ENCODE data around the gene PPEF2.
"Not testable (repeated sequence)": the region's sequence is repeated elsewhere in the genome, so short reads cannot be mapped to it uniquely, and the experiment has no call there.

PPEF2 gene

GRCh38 chr4:75912968-75913367 is 10.7 kb upstream of the PPEF2 start:
- ATAC-seq (ENCODE audit: low read depth) (no peak), DNase-seq (ENCODE audit: low spot score) (no peak)
- no peak for TF ChIP-seq CTCF (IDR thresholded peaks at IDR 0.05; ENCODE audit: poor library complexity, severe bottlenecking)
- H3K27ac ChIP-seq (ENCODE audit: poor library complexity, severe bottlenecking): no peak overlapping the region
- no peaks in the 10 kb centered on the region for H3K27me3 ChIP-seq (ENCODE audit: insufficient read depth, poor library complexity, severe bottlenecking)
- H3K36me3 ChIP-seq (ENCODE audit: low read depth): no peaks in the 10 kb centered on the region
- H3K4me3 ChIP-seq (ENCODE audit: severe bottlenecking): no peak overlapping the region
- H3K4me1 ChIP-seq (ENCODE audit: insufficient read depth, poor library complexity, severe bottlenecking): no peaks in the 10 kb centered on the region
- H3K9me3 ChIP-seq (ENCODE audit: severe bottlenecking): no peaks in the 10 kb centered on the region

DNA sequence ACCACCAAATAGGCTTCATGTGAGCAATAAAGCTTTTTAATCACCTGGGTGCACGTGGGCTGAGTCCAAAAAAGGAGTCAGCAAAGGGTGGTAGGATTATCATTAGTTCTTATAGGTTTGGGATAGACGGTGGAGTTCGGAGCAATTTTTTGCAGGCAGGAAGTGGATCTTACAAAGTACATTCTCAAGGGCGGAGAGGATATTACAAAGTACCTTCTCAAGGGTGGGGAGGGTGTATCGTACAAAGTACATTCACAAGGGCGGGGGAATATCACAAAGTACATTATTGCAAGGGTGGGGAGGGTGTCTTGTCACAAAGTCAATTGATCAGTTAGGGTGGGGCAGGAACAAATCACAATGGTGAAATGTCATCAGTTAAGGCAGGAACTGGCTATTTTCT is 8.6 kb upstream of the PPEF2 start:
- H3K9me3 ChIP-seq (ENCODE audit: severe bottlenecking); H3K4me1 ChIP-seq (ENCODE audit: insufficient read depth, poor library complexity, severe bottlenecking); H3K36me3 ChIP-seq (ENCODE audit: low read depth); H3K27me3 ChIP-seq (ENCODE audit: insufficient read depth, poor library complexity, severe bottlenecking); ATAC-seq (ENCODE audit: low read depth); DNase-seq (ENCODE audit: low spot score); H3K27ac ChIP-seq (ENCODE audit: poor library complexity, severe bottlenecking); H3K4me3 ChIP-seq (ENCODE audit: severe bottlenecking): not testable (repeated sequence)

GRCh38 chr4:75909405-75909804 is 7.2 kb upstream of the PPEF2 start:
- ATAC-seq (ENCODE audit: low read depth): no peak
- no peaks in the 10 kb centered on the region for H3K4me1 ChIP-seq (ENCODE audit: insufficient read depth, poor library complexity, severe bottlenecking)
- H3K36me3 ChIP-seq (ENCODE audit: low read depth): no peaks in the 10 kb centered on the region
- H3K27me3 ChIP-seq (ENCODE audit: insufficient read depth, poor library complexity, severe bottlenecking): no peaks in the 10 kb centered on the region
- TF ChIP-seq CTCF (IDR thresholded peaks at IDR 0.05; ENCODE audit: poor library complexity, severe bottlenecking): no peak
- no peak overlapping the region for H3K4me3 ChIP-seq (ENCODE audit: severe bottlenecking)
- no peak for DNase-seq (ENCODE audit: low spot score)
- no peak overlapping the region for H3K27ac ChIP-seq (ENCODE audit: poor library complexity, severe bottlenecking)
- H3K9me3 ChIP-seq (ENCODE audit: severe bottlenecking): no peaks in the 10 kb centered on the region

DNA sequence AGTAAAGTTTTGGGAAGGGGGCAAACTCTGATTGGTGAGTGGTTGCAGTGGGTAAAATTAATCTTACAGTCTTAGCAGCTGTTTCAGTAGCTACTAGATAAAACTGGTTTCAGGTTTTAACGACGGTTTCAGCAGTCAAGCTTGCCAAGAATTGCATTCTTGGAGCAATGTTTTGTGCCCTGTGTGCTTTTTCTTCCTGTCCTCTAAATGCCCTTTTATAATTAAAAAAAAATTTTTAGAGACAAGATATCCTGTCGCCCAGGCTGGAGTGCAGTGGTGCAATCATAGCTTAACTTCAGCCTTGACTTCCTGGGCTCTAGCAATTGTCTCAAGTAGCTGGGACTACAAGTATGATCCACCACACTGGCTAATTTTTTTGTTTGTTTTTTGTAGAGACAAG is 6.3 kb upstream of the PPEF2 start:
- no peak for DNase-seq (ENCODE audit: low spot score)
- ATAC-seq (ENCODE audit: low read depth): no peak

DNA sequence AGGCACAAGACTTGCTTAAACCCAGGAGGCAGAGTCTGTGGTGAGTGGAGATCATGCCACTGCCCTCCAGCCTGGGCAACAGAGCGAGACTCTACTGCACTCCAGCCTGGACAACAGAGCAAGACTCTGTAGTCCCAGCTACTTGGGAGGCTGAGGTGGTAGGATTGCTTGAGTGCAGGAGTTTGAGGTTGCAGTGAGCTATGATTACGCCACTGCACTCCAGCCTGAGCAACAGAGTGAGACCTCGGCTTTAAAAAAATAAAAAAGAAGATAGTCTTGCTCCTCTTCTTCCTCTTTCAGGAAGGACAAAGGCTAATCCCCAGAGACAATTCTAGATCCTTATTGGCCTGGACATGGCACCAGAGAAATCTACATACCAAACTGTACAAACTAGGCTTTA is 5.7 kb upstream of the PPEF2 start:
- ATAC-seq (ENCODE audit: low read depth): no peak

More for the DNA sequence above, 6.3 kb upstream of the PPEF2 start:
- Histone ChIP-seq H3K36me3 (ENCODE audit: low read depth) (no peaks in the 10 kb centered on the region), H3K4me3 (ENCODE audit: severe bottlenecking) (no peak overlapping the region), H3K9me3 (ENCODE audit: severe bottlenecking) (no peaks in the 10 kb centered on the region), H3K27ac (ENCODE audit: poor library complexity, severe bottlenecking) (no peak overlapping the region), H3K27me3 (ENCODE audit: insufficient read depth, poor library complexity, severe bottlenecking) (no peaks in the 10 kb centered on the region), H3K4me1 (ENCODE audit: insufficient read depth, poor library complexity, severe bottlenecking) (no peaks in the 10 kb centered on the region)
- no peak for TF ChIP-seq CTCF (IDR thresholded peaks at IDR 0.05; ENCODE audit: poor library complexity, severe bottlenecking)

More for the DNA sequence above, 5.7 kb upstream of the PPEF2 start:
- Histone ChIP-seq H3K27me3 (ENCODE audit: insufficient read depth, poor library complexity, severe bottlenecking) (no peaks in the 10 kb centered on the region), H3K27ac (ENCODE audit: poor library complexity, severe bottlenecking) (no peak overlapping the region), H3K9me3 (ENCODE audit: severe bottlenecking) (no peaks in the 10 kb centered on the region), H3K4me1 (ENCODE audit: insufficient read depth, poor library complexity, severe bottlenecking) (no peaks in the 10 kb centered on the region), H3K4me3 (ENCODE audit: severe bottlenecking) (no peak overlapping the region), H3K36me3 (ENCODE audit: low read depth) (no peaks in the 10 kb centered on the region)
- DNase-seq (ENCODE audit: low spot score): no peak
- TF ChIP-seq CTCF (IDR thresholded peaks at IDR 0.05; ENCODE audit: poor library complexity, severe bottlenecking): no peak
